ENCODE results near the gene TLCD1. TPM values are rescaled to one million over a fixed set of nuclear protein-coding genes. Genes with fewer than 3 reads are reported as not detected.

TLCD1 gene
- total and polyA plus RNA-seq, 10 of the 15 experiments (the other 5 are each of a cell fraction or from before 2014, with no cell fraction given): 2.9 to 19.8 (median 7.7) TPM

DNA sequence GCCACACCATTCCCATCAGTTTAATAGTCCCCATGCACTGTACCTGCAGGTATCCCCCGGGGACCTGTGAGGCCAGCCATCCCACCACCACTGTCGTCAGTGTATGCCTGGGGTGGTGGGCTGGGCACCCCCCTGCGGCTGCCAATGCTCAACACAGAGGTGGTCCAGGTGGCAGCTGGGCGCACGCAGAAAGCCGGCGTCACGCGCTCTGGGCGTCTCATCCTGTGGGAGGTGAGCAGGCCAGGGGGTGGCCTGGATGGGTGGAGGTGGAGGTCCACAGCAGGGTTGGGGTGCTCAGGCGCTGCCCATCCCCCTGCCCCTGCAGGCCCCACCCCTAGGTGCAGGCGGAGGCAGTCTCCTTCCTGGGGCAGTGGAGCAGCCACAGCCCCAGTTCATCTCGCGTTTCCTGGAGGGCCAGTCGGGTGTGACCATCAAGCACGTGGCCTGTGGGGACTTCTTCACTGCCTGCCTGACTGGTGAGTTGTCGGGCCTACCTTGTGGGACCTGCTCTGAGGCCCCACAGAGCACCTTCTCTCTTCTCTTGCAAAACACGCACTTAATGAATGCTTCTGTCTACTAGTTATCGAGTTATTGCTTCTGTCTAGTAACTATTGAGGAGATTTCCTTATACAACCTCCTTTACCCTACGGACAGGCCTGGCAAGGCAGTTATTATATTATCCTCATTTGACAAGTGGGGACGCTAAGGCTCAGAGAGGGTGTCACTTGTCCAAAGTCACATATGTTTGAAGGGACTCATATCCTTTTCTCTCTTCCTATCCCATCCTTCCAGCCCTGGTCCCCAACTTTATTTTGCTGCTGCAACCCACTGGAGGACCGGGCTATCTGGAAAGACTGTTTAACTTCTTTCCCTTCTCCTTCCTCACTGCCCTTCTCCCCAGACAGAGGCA, 12.0 kb upstream of the TLCD1 start (continued):
- TF ChIP-seq STAT3 (IDR thresholded peaks at IDR 0.05; ENCODE audit: low read depth, low read length) (no peak), NFIC (IDR thresholded peaks at IDR 0.05; ENCODE audit: low read depth, low read length) (no peak), JUNB (IDR thresholded peaks at IDR 0.05) (no peak), YBX1 (IDR thresholded peaks at IDR 0.05) (no peak), SIX5 (IDR thresholded peaks at IDR 0.05; ENCODE audit: low read depth, low read length, severe bottlenecking) (no peak), EZH2 (IDR thresholded peaks at IDR 0.05; ENCODE audit: borderline replicate concordance, control insufficient read depth, low read depth, low read length) (no peak), ZSCAN29 (IDR thresholded peaks at IDR 0.05) (no peak), PML (IDR thresholded peaks at IDR 0.05; ENCODE audit: low read length) (no peak), MXI1 (IDR thresholded peaks at IDR 0.05; ENCODE audit: low read depth, low read length) (peak; percentile 93)
- TF ChIP-seq, protein P1, sequence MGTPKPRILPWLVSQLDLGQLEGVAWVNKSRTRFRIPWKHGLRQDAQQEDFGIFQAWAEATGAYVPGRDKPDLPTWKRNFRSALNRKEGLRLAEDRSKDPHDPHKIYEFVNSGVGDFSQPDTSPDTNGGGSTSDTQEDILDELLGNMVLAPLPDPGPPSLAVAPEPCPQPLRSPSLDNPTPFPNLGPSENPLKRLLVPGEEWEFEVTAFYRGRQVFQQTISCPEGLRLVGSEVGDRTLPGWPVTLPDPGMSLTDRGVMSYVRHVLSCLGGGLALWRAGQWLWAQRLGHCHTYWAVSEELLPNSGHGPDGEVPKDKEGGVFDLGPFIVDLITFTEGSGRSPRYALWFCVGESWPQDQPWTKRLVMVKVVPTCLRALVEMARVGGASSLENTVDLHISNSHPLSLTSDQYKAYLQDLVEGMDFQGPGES (IDR thresholded peaks at IDR 0.05): no peak
- TF ChIP-seq, protein P2, sequence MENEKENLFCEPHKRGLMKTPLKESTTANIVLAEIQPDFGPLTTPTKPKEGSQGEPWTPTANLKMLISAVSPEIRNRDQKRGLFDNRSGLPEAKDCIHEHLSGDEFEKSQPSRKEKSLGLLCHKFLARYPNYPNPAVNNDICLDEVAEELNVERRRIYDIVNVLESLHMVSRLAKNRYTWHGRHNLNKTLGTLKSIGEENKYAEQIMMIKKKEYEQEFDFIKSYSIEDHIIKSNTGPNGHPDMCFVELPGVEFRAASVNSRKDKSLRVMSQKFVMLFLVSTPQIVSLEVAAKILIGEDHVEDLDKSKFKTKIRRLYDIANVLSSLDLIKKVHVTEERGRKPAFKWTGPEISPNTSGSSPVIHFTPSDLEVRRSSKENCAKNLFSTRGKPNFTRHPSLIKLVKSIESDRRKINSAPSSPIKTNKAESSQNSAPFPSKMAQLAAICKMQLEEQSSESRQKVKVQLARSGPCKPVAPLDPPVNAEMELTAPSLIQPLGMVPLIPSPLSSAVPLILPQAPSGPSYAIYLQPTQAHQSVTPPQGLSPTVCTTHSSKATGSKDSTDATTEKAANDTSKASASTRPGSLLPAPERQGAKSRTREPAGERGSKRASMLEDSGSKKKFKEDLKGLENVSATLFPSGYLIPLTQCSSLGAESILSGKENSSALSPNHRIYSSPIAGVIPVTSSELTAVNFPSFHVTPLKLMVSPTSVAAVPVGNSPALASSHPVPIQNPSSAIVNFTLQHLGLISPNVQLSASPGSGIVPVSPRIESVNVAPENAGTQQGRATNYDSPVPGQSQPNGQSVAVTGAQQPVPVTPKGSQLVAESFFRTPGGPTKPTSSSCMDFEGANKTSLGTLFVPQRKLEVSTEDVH (IDR thresholded peaks at IDR 0.05; ENCODE audit: low read depth, partially characterized antibody): no peak
- TF ChIP-seq, protein P3, sequence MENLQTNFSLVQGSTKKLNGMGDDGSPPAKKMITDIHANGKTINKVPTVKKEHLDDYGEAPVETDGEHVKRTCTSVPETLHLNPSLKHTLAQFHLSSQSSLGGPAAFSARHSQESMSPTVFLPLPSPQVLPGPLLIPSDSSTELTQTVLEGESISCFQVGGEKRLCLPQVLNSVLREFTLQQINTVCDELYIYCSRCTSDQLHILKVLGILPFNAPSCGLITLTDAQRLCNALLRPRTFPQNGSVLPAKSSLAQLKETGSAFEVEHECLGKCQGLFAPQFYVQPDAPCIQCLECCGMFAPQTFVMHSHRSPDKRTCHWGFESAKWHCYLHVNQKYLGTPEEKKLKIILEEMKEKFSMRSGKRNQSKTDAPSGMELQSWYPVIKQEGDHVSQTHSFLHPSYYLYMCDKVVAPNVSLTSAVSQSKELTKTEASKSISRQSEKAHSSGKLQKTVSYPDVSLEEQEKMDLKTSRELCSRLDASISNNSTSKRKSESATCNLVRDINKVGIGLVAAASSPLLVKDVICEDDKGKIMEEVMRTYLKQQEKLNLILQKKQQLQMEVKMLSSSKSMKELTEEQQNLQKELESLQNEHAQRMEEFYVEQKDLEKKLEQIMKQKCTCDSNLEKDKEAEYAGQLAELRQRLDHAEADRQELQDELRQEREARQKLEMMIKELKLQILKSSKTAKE (IDR thresholded peaks at IDR 0.05; ENCODE audit: low read depth, poor library complexity, severe bottlenecking): peak; percentile 21

Measured in GM12878 (cell line).